Stimulated activated CD8-positive, alpha-beta memory T cell treated with anti-CD3 and anti-CD28 coated beads, Interleukin-7, amount 100 ng/mL, for 1 hour (primary cell): ENCODE data around the gene NELFA.

Experiments used
- DNase-seq, 2 donors: peaks; one replicate each; pipeline ENCODE4 v3.0.0-alpha.2; 2020; ENCODE audit warnings: low read depth in 2 of 2

Gene NELFA

DNA sequence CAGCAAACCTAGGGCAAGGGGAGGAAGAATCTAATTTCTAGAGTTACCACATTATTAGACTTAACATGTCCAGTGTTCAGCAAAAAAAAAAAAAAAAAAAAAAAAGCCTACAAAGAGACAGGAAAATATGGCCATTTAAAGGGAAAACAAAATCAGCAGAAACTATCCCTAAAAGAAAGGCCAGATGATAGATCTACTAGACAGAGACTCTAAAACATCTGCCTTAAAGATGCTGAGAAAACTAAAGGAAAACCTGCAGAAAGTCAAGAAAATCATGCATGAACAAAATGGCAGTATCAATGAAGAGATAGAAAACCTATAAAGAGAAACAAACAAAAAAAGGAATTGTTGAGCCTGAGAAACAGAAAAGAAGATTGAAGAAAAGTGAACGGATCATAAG, 43.8 kb downstream of the NELFA start:
- DNase-seq, result no peak

GRCh38 chr4:1964443-1964842, 44.3 kb downstream of the NELFA start:
- no peak for DNase-seq

DNA sequence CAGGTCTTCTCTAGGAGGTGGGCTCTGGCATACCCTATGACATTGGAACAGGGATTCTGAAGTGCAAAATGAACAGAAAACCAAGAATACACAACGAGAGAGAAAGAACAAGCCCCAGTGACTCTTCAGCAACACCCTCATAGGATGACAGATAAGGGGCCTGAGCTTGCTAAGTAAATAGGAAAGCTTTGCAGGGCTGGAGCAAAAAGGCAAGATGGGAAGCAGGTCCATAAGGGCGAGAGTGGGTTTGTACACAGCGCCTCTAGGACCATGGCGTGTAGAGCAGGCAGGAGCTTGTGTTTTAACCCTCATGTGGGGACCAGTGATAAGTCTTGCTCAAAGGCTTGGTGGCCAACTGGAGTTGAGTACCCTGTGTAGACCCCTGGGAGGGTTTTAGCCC, 45.8 kb downstream of the NELFA start:
- DNase-seq, result no peak

- no peak for DNase-seq
Measured at GRCh38 chr4:1961563-1961962, 47.2 kb downstream of the NELFA start.

DNA sequence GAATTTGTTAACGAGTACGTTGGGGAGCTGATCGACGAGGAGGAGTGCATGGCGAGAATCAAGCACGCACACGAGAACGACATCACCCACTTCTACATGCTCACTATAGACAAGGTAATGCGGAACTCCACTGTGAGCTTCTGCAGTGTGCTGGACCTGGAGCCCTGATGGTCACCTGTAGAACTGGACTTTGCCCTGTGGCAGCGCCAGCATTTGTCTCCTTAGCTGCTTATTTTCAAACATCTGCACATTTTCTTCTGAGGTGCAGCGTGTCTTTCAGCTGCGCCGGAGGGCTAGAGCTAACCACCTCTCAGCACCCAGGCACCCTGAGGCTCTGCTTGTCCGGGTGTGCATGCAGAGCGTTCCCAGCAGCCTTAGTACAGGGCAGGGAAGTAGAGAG, 47.7 kb downstream of the NELFA start:
- no peak for DNase-seq

DNA sequence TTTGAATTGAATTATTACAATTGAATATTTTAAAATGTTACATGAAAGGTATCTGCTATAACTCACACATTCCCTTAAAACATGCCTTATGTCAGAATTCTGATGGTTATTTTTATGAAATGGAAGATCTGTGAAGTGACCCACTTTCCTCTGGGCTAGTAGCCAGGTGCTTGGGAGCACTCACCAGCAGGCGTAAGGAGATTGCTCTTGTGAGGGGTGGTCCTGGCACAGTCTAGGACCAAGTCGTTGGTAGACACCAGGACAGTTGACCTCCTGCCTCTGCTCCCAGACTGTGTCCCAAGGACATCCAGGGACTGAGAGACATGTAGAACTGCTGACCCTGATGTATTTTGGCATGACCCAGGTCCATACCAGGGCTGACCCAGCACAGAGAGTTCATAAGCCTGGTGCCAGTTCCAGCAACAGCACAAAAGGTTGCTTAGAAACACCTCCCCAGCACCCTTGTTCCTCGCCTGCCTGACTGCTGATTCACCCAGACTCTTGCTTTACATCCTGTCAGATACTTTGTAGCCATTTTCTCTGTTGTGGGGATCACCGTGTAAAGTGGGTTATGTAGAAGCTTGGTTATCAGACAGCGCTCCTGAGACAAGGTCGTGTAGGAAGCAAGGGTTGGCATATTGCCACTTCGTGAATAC, 48.5 kb downstream of the NELFA start:
- no peak for DNase-seq

DNA sequence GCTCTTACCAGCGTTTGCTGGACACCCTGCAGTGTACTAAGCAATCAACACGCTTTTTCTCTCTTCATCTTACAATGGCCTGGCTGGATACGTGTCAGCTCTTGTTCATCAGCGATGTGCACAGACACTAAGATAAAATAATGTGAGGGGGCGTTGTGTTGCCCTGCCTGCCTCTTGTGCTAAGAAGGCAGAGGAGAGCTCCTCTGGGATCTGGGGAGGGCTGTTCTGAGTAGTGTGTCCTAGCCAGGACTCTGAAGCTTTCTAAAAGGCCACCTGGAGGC, 49.7 kb downstream of the NELFA start:
- no peak for DNase-seq

- no peak for DNase-seq
Measured at GRCh38 chr4:1958276-1959103, 50.3 kb downstream of the NELFA start.

DNA sequence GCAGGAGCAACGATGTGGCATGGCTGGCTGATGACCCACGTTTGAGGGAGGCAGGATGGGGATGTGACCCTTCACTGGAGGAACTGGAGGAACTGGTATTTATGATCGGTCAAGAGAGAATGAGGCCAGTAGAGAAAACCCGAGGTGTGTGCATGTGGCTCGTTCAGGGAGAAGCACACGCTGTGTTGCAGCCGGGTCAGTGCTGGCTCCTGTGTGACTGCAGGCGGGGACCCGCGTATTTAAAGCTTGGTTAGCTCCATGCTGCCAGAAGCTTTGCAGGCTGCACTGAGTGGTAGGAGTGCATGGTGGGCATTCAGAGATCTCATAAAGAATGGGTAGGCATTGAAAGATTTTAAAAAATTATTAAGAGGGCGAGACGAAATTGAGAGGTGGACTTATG, 52.1 kb downstream of the NELFA start:
- no peak for DNase-seq

GRCh38 chr4:1953335-1953734, 55.4 kb downstream of the NELFA start:
- DNase-seq, result no peak

DNA sequence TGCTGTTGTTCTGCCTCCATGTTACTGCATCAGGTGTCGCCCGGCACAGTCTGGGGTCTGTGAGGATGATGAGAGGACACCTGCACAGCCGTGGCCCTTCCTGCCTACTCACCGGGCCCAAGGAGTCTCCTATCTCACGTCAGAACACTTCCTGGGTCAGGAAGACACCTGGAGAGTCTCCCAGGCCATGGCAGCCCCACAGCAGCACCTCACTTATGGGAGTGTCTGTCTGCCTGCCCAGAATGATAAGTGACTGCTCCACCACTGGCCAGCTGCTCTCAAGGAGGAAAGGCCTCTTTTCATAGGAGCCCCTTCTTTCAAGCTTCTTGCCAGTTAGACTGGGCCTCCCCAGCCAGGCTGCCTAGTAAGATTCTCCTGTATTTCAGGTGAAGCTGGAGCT, 56.1 kb downstream of the NELFA start:
- DNase-seq, result no peak

- no peak for DNase-seq
Measured at GRCh38 chr4:1952058-1952700, 56.6 kb downstream of the NELFA start.

- no peak for DNase-seq
Measured at GRCh38 chr4:1950369-1950768, 58.4 kb downstream of the NELFA start.

DNA sequence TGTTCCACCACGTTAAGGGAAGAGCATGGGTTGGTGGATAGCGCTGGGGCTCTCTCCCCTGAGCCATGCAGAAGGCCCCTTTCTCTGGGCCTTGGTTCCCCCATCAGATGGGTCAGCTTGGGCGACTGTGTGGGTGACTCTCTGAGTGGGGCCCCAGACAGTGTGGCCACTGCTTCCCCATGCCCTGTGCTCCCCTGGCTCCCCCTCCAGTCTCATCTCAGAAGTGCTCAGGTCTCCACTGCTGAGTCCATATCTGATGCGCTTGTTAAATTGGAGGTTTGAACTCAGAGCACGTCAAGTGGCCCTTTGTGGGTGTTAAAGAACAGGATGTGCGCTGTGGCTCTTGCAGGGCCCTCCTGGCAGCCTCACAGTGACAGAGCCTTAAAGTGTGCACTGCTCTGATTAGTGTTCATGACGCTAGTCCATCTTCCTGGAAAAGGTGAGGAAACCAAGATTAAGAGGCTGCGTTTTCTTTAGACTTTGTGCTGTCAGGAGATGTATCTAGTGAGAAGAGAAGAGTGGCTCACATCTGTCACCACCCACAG, 59.8 kb downstream of the NELFA start:
- no peak for DNase-seq

DNA sequence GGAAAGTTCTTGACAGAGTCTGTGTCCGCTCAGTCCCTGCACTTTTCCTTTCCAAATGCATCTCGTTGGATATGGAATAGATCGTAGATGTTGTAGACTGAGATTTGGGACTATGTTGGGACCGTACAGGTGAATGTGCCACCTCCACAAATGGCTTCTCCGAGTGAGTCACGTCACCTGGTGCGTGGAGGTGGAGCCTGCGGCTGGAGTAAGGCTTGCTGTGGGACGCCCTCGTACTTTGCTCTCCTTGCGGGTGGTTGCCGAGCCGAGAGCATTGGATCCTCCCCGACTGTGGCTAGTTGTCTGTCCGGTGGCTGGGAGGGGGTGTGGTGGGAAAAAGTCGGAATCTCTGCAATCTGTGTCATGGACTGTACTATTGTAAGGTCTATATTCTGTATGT, 60.5 kb downstream of the NELFA start:
- no peak for DNase-seq

- DNase-seq, result no peak
Measured at GRCh38 chr4:1945912-1946311, 62.9 kb downstream of the NELFA start.

GRCh38 chr4:1945124-1945895, 63.5 kb downstream of the NELFA start:
- DNase-seq, result no peak

DNA sequence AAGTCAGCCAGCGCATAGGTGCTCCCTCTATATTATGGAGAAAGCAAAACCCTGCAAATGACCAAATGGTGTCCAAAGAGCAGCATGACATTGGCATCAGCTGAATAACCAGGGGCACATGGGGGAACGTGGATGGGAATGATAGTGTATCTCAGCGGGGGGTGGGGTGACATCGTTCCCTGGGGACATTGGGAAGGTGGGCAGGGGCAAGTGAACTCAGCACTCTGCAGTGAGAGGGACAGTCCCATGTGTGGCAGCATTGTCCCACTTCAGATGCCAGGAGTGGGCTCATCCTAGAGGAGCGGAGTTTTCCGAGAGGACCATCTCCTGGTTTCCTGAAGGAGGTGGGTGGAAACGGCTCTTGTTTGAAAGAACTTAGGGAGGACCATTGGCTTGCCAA, 64.8 kb downstream of the NELFA start:
- DNase-seq, result no peak

- no peak for DNase-seq
Measured at GRCh38 chr4:1940566-1940965, 68.2 kb downstream of the NELFA start.

DNA sequence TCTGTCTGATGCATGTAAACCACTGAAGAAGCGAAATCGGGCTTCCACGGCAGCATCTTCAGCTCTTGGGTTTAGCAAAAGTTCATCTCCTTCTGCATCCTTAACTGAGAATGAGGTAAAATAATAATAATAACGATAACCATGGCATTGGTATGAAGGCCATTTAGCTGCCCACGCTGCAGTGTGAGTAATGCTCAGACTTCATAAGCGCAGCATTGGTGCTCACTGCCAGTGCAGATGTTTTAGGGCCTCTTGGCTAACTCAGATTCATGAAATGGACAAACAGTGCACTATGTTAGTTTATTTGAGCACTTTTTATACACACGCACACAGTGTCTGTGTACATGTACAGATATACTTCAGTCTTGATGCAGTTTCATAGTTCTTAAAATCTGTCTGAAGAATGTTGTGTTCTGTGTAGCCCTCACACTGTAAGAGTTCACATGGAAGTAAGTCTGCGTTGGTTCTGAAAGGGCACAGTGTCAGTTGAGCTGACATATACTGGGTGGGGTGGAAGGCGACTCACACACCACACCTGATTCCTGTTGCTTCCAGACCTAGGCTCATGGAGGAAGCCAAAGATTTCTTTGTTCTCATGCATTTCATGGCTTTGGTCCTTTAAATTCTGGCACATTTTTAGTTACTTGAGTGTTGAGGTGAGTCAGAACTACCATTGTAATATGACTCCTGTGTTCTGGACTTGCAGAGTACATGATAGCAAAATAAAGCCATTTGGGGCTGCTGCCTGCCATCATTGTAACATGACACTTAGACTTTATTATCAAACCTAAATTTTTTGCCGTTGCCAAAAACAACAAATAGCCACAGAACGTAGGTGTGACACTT, 68.9 kb downstream of the NELFA start:
- DNase-seq, result no peak

GRCh38 chr4:1938027-1938426, 70.7 kb downstream of the NELFA start:
- DNase-seq, result no peak
